ENCODE data around the gene TMC1. TPM values are rescaled to one million over a fixed set of nuclear protein-coding genes. Genes with fewer than 3 reads are reported as not detected.

Gene TMC1
- total RNA-seq, 1 donor from 2014 or later = 0.27 TPM

- intact Hi-C loops (cut with micrococcal nuclease) = loop anchor here (5.0 to 10.0 kb wide), 2 partner anchors 607 to 610 kb away; partner anchors contain the start of genes ABHD17B and C9orf85
Observed at GRCh38 chr9:72524820-72525540, 3.6 kb downstream of the TMC1 start.

GRCh38 chr9:72526901-72527800 lies 5.7 kb downstream of the TMC1 start:
- intact Hi-C loops (cut with micrococcal nuclease) = loop anchor here (1.0 to 10.0 kb wide), 12 partner anchors 14 to 624 kb away; partner anchors contain the start of genes ABHD17B, ANXA1, C9orf85 and ZFAND5

- intact Hi-C loops (cut with micrococcal nuclease) = loop anchor here (1.0 to 10.0 kb wide), 12 partner anchors 14 to 624 kb away; partner anchors contain the start of genes ABHD17B, ANXA1, C9orf85 and ZFAND5
Observed at GRCh38 chr9:72527801-72528195, 6.4 kb downstream of the TMC1 start.

GRCh38 chr9:72529531-72529930 lies 8.1 kb downstream of the TMC1 start:
- intact Hi-C loops (cut with micrococcal nuclease) = loop anchor here (5.0 to 10.0 kb wide), 2 partner anchors 603 to 615 kb away; partner anchors contain the start of genes ABHD17B and C9orf85

GRCh38 chr9:72533322-72533721 lies 11.9 kb downstream of the TMC1 start:
- intact Hi-C loops (cut with micrococcal nuclease) = no loop called here

GRCh38 chr9:72534931-72535330 lies 13.5 kb downstream of the TMC1 start:
- intact Hi-C loops (cut with micrococcal nuclease) = no loop called here

GRCh38 chr9:72537011-72537545 lies 15.7 kb downstream of the TMC1 start:
- intact Hi-C loops (cut with micrococcal nuclease) = no loop called here

GRCh38 chr9:72537671-72538070 lies 16.3 kb downstream of the TMC1 start:
- intact Hi-C loops (cut with micrococcal nuclease) = no loop called here

- intact Hi-C loops (cut with micrococcal nuclease) = no loop called here
Observed at GRCh38 chr9:72538921-72539702, 17.7 kb downstream of the TMC1 start.

GRCh38 chr9:72539824-72540347 lies 18.5 kb downstream of the TMC1 start:
- intact Hi-C loops (cut with micrococcal nuclease) = loop anchor here (2.0 to 5.0 kb wide), 2 partner anchors 67 to 178 kb away; no protein-coding TSS in a partner anchor

- intact Hi-C loops (cut with micrococcal nuclease) = loop anchor here (2.0 to 5.0 kb wide), 2 partner anchors 68 to 178 kb away; no protein-coding TSS in a partner anchor
Observed at GRCh38 chr9:72540348-72540873, 19.0 kb downstream of the TMC1 start.

GRCh38 chr9:72542537-72542833 lies 21.1 kb downstream of the TMC1 start:
- intact Hi-C loops (cut with micrococcal nuclease) = loop anchor here (5.0 kb wide), 1 partner anchor 180 kb away; no protein-coding TSS in a partner anchor

GRCh38 chr9:72542917-72543316 lies 21.5 kb downstream of the TMC1 start:
- intact Hi-C loops (cut with micrococcal nuclease) = loop anchor here (5.0 kb wide), 1 partner anchor 181 kb away; no protein-coding TSS in a partner anchor

GRCh38 chr9:72551306-72551705 lies 29.9 kb downstream of the TMC1 start:
- intact Hi-C loops (cut with micrococcal nuclease) = loop anchor here (10.0 kb wide), 1 partner anchor 107 kb away; no protein-coding TSS in a partner anchor

GRCh38 chr9:72552356-72552755 lies 30.9 kb downstream of the TMC1 start:
- intact Hi-C loops (cut with micrococcal nuclease) = loop anchor here (2.0 to 10.0 kb wide), 2 partner anchors 14 to 108 kb away; no protein-coding TSS in a partner anchor

- intact Hi-C loops (cut with micrococcal nuclease) = loop anchor here (10.0 kb wide), 1 partner anchor 109 kb away; no protein-coding TSS in a partner anchor
Observed at GRCh38 chr9:72554221-72554641, 32.8 kb downstream of the TMC1 start.

GRCh38 chr9:72557549-72557948 lies 36.1 kb downstream of the TMC1 start:
- intact Hi-C loops (cut with micrococcal nuclease) = loop anchor here (1.0 to 10.0 kb wide), 2 partner anchors 30 to 113 kb away; no protein-coding TSS in a partner anchor

- intact Hi-C loops (cut with micrococcal nuclease) = no loop called here
Observed at GRCh38 chr9:72560086-72560485, 38.7 kb downstream of the TMC1 start.

- intact Hi-C loops (cut with micrococcal nuclease) = loop anchor here (2.0 kb wide), 1 partner anchor 23 kb away; no protein-coding TSS in a partner anchor
Observed at GRCh38 chr9:72563806-72564205, 42.4 kb downstream of the TMC1 start.
